HPDE6-E6E7 (cell line): ENCODE measurements around the gene DIAPH2.

Source experiments
- DNase-seq: peaks from one replicate; pipeline ENCODE4 v3.0.0; 2011; ENCODE audit warnings: missing footprints; ENCODE audit errors: extremely low spot score

The DIAPH2 gene

DNA sequence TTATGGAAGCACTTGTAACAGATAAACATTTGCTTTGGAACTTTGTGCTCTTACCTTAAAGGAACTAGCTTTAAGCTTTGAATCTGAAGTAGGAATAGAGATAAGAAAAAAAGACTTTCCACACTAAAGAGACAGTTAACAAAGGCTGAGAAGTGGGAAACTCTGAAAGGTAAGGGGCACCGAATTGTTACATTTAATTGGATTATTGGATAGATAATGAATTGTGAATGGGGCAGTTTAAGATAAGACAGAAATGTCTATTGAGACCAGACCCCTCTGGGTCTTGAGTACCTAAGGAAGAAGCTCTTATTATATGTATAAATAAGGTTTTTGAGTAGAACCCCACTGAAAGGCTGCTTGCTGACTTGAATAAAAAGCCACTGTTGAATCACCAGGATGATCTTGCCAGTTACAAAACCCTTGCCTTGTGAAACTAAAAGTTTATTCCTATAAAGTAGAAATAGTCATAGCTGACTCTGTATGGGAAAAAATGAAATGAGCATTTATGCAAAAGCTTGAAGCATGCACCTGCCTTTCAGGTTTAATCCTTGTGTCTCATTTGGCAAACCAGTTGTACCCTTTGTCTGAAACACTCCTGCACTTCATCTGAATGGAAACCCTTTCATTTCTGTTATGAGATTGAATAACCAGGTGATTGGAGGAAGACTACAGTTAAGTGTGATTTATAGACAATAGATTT lies 622.3 kb downstream of the DIAPH2 start:
- DNase-seq: no peak

DNA sequence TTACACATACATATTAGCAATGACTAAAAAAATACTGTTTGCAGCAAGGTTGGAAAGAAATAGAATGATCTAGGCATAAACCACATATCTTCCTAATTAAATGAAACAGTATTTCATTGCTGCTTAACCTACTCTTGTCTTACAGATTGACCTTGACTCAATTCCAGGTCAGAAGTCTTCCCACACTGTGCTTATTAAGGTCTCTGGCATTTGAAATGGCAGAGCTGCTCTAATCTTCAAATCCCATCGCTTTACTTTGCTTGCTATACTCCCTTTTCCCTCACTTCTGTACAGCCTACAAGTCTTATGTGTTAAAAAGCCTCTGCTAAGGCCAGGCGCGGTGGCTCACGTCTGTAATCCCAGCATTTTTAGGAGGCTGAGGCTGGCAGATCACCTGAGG lies 623.5 kb downstream of the DIAPH2 start:
- no peak for DNase-seq

DNA sequence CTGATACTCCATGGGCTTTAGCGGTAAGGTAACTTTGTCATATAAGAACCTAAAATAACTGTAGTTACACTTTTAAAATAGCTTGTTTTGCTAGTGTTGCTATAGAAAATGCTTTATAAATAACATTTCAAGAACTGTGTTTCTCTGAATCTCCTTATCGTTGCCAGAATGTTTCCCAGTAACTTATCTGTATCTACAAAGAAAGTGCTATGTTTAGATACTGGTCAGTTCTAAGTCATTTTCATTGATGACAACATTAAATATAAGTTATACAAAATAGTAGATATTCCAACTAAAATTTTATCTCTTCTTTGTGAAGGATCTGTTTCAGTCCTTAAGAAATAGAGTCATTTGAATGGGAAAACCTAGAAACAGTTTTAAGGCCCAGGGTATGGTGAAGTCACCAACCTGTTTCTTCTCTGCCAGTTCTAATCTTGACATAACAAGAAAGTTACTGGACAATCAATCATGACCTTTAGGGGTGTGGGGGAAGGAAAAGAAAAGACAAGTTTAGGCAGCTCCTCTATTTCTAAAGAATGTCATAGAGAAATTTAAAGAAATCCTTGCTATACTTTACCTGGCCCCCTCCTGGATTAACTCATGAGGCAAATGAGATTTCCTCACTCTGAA lies 625.0 kb downstream of the DIAPH2 start:
- peak; percentile 3 for DNase-seq

DNA sequence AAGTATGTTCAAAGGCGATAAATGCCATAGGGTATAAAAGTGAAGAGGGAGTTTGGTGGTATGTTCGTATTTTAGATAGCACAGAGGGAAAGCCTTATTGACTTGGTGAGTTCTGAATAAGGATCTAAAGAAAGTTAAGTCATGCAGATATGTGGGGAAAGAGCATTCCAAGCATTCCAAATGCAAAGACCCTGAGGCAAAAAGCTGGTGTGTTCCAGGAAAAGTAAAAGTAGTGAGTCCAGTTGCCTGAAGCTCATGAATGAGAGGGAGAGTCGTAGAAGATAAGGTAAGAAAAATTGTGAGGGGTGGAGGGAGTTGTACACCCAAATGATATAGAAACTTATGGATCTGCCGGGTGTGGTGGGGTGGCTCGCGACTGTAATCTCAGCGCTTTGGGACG lies 625.7 kb downstream of the DIAPH2 start:
- no peak for DNase-seq

DNA sequence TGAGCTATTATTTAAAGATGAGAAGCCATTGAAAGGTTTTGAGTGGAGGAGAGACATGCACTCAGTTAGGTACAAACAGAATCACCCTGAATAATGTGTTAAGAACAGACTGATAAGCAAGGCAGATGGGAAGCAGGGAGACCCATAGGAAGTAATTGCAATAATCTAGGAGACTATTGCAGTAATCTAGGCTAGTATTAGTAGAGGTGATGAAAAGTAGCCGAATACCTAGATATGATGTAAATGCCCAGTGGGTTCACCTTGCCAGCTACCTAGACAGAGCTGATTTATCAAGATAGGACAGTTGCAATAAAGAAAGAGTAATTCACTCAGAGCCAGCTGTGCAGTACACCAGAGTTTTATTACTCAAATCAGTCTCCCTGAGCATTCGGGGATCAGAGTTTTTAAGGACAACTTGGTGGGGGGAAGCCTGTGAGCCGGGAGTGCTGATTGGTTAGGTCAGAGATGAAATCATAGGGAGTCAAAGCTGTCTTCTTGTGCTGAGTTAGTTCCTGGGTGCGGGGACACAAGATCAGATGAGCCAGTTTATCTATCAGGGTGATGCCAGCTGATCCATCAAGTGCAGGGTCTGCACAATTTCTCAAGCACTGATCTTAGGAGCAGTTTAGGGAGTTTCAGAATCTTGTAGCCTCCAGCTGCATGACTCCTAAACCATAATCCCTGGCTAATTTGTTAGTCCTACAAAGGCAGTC lies 626.6 kb downstream of the DIAPH2 start:
- DNase-seq: no peak

DNA sequence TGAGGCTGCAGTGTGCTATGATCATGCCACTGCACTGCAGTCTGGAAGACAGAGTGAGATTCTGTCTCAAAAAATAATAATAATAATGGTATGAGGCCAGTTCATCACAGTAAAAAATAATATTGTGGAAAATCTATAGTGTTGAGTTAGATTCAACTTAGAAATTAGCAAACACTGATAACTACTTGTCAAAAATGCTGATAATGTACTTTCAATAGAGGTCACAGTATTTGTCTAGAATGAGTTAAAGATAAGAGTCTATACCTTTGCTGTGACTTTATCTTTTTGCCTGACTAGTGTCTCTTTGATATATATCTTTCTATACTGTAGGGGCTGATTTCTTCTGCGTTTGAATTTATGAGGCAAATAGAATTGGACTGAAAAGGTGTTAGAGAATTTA lies 629.7 kb downstream of the DIAPH2 start:
- DNase-seq: no peak

DNA sequence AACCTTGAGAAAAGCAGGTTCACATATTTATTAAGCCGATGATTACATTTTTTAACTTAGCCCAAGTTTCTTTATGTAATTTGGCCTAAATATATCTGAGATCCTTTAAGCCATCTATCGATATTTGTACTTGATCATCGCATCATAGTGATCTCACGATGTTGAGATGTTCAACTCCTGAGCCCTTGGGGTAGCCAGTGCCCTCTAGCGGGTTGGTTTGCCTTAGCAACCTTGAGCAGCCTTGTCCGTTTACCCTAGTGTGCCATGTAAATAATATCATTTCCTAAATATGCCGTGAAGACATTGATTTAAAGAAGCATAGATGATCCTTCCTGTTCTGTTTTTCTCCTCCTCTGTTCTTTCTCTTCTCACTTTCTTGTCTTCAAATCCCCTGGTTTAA lies 631.3 kb downstream of the DIAPH2 start:
- no peak for DNase-seq

DNA sequence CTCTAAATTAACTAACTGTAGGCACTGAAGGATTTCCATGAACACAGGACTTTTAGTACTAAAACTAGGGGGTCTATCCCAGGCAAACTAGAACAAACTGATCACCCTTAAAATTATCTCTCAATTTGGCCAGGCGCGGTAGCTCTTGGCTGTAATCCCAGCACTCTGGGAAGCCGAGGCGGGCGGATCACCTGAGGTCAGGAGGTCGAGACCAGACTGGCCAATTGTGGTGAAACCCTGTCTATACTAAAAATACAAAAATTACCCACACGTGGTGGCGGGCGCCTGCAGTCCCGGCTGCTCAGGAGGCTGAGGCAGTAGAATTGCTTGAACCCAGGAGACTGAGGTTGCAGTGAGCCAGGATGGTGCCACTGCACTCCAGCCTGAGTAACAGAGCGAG lies 635.7 kb downstream of the DIAPH2 start:
- DNase-seq: no peak

DNA sequence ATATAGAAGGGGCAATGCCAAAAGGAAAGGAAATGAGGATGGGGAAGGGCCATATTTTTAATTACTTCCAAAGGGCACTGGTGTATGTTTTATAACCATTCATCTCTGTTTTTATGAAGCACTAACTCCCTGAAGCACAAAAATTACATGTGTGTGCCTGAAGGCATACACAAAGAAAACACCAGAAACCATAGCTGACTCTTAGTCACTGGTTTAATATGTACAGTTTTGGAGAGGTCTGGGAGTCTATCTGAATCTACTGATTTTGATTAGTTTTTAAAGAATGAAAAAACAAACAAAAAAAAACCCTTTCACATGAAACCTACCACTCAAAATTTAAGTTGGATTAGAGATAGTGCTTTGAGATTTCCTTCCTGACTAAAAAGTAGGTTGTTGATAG lies 637.8 kb downstream of the DIAPH2 start:
- DNase-seq: no peak

DNA sequence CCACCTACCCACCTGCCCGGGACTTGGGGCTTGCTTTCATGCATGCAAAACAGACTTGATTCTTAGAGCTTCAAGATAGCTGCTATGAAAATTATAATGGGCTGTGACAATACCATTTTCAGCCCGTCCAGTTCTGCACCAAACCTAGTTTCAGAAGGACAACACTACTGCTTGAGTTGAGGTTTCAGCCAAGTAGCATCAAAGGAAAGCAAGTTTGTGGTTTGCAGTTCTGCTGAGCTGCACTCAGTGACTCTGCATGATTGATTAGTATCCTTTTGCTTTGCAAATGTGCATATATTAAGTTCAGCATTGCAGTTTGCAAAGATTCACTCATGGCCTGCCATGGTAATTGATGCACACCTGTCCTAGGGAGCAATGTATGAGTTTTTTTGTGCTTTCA lies 641.8 kb downstream of the DIAPH2 start:
- no peak for DNase-seq

DNA sequence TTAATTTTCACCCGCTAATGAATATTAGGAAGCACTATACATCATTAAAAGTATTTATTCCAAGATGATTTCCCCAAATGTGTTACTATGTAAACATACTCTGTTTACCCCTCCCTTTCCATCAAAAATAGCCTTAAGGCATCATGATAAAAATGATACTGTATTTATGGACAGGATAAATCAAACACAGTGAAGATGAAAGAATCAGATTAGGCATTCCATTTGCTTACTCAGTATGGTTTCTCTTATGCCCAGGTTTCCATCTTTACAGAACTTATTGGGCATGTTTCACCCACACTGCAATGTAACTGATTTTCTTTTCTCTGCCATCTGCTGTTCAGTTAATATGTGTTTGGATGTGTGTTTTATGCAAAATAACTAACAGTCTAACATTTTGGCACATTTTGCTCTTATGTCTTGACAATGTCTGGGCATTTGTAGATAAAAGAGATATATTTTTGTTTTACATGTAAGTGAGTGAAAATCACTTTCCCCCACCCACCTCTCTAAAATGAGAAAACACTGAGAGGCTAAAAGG lies 644.3 kb downstream of the DIAPH2 start:
- no peak for DNase-seq

DNA sequence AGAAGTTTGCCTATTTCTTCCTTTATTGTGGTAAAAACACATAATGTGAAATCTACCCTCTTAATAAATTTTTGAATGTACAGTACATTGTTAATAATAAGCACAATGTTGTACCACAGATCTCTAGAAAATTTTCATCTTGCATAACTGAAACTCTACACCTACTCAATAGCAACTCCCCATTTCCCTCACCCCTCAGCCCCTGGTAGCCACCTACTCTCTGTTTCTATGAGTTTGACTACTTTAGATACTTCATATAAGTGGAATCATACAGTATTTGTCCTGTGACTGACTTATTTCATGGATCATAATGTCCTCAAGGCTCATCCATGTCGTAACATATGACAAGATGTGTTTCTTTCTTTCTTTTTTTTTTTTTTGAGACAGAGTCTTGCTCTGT lies 645.5 kb downstream of the DIAPH2 start:
- DNase-seq: no peak

DNA sequence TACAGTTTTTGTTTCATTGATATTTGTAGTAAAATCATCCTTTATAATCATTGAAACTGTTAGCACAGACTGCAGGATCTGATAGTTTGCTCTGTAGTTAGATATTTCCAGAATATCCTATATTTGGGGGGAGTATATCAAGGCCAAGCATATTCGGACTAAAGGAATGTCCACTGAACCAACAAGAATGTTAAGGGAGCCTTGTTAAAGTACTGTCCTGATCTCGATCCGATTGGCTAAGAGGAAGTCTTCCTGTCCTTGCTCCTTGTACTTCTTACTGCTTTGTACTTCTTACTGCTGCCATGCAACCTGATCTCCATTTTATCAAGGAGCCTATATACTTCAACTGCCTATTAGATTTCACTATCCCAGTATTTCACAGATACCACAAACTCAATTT lies 648.3 kb downstream of the DIAPH2 start:
- DNase-seq: no peak

DNA sequence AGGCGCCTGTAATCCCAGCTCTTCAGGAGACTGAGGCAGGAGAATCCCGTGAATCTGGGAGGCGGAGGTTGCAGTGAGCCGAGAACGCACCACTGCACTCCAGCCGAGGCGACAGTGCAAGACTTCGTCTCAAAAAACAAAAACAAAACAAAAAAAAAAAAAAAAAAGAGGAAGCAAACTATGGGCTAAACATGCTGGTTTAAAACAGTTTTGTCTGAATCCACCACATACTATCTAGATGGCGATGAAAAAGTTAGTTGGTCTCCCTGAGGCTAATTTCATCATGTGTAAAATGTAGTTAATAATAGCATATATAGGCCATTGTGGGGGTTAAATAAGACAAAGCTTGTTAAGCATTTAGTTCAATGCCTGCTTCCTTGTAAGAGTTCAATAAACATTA lies 650.2 kb downstream of the DIAPH2 start:
- no peak for DNase-seq

DNA sequence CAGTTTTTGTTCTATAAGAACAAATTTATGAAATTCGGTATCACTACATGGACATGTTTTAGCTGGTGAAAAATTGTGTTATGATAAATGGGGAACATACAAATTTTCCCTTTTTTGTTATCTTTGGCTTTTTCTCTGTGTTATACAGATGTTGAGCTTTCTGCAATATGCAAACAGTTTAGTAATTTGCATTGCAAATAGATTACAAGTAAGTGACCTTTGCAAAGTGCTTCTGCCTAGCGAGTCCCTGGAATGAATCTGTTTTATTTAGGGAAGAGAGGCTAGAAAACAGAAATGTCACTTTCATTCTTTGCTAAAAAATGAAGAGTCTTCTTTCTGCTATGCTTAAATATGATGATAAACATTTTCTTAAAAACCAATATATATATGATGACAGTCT lies 660.1 kb downstream of the DIAPH2 start:
- DNase-seq: no peak

DNA sequence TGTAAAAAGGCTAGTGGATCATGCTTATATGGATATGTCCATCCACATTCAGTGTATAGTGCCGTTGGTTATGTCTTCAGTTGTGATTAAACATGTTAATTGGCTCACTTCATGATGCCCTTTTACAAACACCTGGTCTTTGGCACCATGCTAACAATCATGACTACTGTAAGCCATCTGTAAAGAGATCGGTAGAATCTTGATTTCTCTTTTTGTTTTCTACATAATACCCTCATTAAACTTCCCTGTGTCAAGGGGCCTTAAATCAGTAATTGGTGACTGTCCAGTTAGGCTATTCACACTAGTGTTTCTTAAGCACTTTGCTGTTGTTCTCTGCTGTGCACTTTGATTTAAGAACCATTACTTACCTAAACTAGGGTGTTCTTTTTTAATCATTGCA lies 674.3 kb downstream of the DIAPH2 start:
- DNase-seq: no peak

DNA sequence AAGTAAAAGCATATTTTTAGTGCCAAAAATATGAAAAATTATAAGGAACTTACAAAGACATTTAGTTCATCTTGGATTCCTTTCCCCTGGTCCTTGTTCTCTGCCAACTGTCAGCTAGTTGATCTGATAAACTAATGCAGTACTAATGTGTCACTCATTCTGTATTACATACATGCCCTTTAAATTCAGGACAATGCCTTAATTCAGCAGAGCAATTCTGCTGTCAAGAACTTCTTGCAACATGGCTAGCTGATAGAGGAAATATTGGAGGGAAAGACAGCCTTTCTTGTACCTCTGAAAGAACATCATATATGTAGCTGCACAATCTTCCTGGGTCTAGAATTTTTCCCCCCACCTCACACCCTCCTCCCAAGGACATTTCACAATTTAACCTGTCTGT lies 679.2 kb downstream of the DIAPH2 start:
- no peak for DNase-seq

DNA sequence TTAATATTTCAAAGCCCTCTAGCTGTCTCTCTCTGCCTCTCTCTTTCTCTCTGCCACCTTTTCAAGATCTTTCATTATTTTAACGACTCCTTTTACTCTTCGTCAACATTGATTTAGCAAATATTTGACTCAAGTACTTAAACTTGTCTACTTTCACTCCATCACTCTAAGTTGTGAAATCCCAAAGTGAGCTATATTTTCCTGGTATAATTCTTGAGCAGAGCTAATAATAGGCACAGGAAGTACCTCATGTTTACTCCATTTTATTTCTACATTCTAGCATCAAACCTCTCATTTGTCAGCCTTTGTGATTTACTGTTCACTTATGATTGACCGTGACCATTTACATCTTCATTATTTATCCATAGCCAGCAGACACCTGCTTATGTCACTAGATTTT lies 681.6 kb downstream of the DIAPH2 start:
- no peak for DNase-seq

DNA sequence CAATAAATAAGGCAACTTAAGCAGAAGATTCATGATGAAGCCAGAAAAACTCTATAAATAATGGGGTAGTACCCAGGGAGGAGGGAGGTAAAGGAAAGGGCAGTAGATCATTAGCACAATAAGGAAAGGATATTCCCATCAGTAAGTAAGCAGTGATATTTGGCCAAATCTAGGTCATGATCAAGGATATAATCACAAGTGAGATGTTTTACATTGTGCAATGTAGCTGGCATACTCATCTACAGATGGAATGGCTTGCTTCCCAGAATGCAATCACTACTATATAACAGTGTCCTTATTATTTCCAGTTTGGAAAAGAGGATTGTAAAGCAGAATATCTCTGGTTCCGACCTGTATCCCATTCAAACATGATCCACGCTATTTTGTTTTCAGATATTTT lies 682.5 kb downstream of the DIAPH2 start:
- no peak for DNase-seq

DNA sequence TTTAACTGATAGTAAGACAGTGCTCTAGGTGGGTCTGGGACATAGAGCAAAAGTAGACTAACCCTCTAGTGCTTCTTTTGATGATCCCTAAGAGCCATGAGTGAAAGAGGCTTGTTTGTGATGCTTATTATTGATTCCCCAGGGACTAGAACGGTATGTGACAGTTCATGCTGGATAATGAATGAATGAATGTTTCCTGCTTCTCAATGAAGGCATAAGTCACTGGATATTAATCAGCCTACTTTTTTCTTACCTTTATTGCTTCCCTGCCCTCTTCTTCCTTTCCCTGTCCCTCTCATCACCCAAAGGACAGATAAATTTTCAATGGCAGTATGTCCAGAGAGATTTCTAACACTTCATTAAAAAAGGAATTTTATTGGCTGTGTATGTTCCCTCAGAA lies 685.3 kb downstream of the DIAPH2 start:
- DNase-seq: no peak

DNA sequence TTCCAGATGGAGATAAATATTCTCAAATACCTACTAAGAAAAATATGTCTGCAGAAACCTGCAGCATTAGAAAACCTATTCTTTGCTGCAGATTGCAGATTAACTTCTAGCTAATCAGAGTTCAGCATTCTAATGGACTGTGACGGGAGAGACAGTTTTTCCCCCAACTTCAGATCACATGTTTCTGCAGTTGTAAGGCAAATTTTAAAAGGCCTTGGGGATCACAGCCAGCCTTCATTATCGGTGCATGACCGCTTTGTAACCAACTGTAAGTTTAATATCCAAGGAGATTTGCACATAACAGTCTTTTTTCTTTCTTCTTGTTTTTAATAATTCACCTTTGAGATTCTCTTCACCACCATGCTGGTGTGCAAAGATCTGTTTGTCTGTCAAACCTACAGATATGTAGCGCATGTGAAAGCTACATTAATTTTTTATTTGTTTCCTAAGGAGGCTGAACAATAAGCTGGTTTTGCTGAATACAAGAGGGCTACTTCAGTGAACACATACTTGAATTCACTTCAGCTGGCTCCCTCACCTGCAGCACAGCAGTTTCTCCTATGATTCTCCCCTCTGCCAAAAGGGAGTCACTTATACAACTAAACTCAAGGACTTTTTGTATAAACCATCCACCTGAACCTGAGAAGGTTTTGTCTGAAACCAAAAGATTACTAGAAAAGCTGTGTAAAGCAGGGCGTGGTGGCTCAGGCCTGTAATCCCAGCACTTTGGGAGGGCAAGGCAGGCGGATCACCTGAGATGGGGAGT lies 687.5 kb downstream of the DIAPH2 start:
- no peak for DNase-seq

DNA sequence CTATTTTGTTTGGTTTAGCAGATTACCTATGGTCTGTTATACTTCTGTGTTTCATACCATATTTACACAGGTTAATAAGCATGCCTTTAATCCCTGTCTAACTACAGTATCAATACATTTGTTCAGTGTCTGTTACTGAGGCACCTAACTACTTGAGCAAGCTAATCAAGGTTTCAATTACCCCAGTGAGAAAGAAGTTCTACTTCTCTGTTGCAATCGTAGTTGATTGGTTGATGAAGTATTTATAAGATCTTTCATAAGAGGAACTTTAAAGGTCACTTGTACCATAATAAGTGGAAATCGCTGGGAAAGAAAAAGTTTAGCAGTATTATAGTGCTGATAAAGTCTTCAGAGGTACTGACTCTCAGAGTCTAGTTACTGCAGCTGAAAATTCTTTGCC lies 689.6 kb downstream of the DIAPH2 start:
- DNase-seq: no peak
